Measurements from ENCODE around the gene C11orf87. TPM values are rescaled to one million over a fixed set of nuclear protein-coding genes. Genes with fewer than 3 reads are reported as not detected.
A peak's percentile ranks its signal among the peaks of the same experiment; 100 is the strongest.

The C11orf87 gene
- not detected in 2 replicates for total RNA-seq

GRCh38 chr11:109421981-109422869 lies at the start of gene C11orf87:
C11orf87 (plus strand) TSS chr11:109422190; CDS start chr11:109423634, 1,444 bp downstream.
- no peak for DNase-seq (ENCODE audit: low read depth in 2 of 2)

DNA sequence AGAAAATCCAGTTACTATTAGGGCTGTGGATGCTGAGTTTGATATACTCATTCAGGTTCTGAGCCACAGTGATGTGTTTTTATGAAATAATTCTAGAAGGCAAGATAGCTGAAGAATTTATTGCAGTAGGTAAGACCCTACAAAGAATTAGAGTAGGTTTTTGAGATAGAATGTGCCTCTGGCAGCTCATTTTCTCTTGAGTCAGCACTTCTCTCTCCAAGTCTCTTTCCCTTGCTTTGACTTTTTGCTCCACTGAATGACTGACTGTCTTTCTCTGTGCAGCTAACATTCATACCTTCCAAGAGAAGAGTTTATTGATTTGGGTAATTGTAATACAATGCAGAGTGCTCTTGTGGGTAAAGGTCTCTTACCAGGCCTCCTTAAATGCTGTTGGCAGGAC lies 48.0 kb upstream of the C11orf87 start:
- no peak for DNase-seq (ENCODE audit: low read depth in 2 of 2)

DNA sequence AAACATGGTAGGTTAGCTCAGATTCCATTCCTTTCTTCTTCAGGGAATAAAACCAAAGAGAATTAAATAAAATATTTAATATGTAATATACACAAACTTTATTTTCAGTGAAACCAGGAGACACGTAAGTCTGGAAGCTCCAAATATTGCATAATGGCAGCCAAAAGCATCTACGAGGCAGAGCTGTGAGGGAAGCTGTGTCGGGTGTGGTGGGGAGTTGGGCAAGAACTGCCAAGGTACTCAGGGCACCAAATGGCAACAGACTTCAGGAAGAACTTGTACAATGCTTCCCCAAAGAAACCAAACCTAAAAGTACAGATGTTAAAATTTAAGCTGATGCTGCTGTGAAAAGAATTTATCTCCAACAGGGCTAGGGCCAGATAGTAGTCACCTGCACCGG lies 47.5 kb upstream of the C11orf87 start:
- DNase-seq (ENCODE audit: low read depth in 2 of 2), result no peak

- no peak for DNase-seq (ENCODE audit: low read depth in 2 of 2)
These were observed 44.8 kb upstream of the C11orf87 start for GRCh38 chr11:109377039-109377742.

DNA sequence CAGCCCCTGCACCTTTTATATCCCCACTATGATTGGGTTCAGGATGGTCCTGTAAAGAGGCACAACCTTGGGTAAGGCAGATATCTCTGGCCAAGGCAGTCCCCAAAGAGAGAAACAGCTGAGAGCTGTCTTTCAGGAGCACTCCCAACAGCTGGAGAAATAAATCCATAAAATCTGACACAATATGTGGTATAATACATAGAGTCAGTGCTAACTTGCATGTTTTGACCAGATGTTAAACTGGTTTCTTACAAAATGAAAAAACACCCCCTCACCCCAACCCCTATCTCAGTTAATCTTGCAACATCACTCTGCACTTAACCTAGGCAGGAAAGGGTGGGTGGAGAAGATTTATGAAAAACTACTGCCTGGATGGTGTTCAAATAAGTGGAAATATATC lies 44.0 kb upstream of the C11orf87 start:
- no peak for DNase-seq (ENCODE audit: low read depth in 2 of 2)

- DNase-seq (ENCODE audit: low read depth in 2 of 2), result no peak
These were observed 38.7 kb upstream of the C11orf87 start for GRCh38 chr11:109383306-109383705.

- no peak for DNase-seq (ENCODE audit: low read depth in 2 of 2)
These were observed 37.1 kb upstream of the C11orf87 start for GRCh38 chr11:109384873-109385272.

- DNase-seq (ENCODE audit: low read depth in 2 of 2), result no peak
These were observed 33.0 kb upstream of the C11orf87 start for GRCh38 chr11:109388982-109389381.

DNA sequence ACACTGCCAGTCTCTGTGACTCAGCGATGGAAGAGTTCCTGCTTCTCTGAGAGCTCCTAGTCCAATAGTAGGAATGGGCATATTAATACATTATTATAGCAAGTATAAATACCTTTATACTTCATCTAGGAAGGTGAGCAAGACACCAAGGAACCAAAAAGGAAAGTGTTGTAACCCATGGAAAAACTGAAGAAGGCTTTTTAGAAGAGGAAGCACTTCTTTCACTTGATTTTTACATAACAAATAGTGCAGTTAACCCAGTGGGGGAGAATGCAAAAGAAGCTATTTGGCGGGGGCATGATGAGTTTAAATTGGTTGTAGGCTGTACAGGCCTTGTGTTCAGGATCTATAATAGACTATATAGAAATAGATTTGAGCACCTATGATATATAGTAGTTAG lies 31.2 kb upstream of the C11orf87 start:
- no peak for DNase-seq (ENCODE audit: low read depth in 2 of 2)

DNA sequence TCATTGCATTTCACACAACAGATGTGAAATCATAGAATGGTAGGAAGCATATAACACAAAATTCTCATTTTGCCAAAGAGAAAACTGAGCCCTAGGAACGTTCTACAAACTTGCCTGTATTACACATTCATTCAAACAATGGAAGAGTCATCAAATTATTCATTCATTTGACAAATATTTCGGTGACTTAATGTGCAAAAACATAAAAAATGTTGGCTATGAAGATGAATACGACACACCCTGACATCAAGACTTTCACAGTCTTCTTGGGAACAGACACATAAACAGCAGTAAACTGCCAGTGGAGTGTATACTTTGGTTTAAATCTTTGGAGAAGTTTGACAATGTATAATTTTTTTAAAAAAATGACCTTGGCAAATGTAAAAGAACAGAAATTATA lies 20.4 kb upstream of the C11orf87 start:
- DNase-seq (ENCODE audit: low read depth in 2 of 2), result no peak

- no peak for DNase-seq (ENCODE audit: low read depth in 2 of 2)
These were observed 16.3 kb upstream of the C11orf87 start for GRCh38 chr11:109405671-109406070.

GRCh38 chr11:109416601-109417000 lies 5.4 kb upstream of the C11orf87 start:
- DNase-seq (ENCODE audit: low read depth in 2 of 2), result no peak

- peak in 1 of 2 donors; percentile 3 for DNase-seq (ENCODE audit: low read depth in 2 of 2)
These were observed 978 bp downstream of the C11orf87 start for GRCh38 chr11:109422870-109423465.

GRCh38 chr11:109423466-109424190 lies 1.6 kb downstream of the C11orf87 start:
- DNase-seq (ENCODE audit: low read depth in 2 of 2), result no peak

DNA sequence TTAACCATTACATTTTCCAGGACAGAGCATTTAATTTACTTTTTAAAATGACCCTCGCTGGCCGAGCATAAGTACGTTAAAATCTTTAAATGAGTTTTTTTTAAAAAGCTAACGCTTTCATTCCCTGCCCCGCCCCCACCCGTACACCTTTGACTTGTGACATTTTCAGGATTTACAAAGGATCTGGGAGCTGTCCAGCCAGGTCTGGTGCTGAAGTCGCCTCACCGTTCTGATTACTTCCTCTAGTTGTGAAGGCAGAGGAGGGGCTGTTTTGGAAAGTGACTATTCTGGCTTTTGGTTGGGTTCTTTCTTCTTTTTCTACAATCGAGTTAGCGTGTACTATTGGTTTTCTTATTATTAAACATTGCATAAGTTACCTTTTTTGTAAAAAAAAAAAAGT lies 2.9 kb downstream of the C11orf87 start:
- DNase-seq (ENCODE audit: low read depth in 2 of 2), result peak in 1 of 2 donors; percentile 12

DNA sequence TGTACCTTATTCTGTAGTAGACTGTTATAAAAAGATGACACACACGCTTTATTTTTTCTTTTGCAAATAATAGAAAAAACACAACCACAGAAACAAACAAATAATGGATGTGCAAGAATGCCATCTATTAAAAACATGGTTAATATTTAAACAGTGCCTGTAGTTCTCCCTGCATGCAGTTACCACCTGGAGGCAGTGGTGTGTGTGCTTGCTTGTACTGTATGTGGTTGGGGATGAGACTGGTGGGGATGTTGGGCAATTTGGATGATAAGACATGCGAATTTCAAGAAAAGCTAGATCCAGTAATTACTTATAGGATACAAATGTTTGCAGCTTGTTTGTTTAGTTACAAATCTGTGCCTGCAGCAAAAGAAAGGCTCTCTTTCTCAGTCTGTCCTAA lies 3.6 kb downstream of the C11orf87 start:
- no peak for DNase-seq (ENCODE audit: low read depth in 2 of 2)

DNA sequence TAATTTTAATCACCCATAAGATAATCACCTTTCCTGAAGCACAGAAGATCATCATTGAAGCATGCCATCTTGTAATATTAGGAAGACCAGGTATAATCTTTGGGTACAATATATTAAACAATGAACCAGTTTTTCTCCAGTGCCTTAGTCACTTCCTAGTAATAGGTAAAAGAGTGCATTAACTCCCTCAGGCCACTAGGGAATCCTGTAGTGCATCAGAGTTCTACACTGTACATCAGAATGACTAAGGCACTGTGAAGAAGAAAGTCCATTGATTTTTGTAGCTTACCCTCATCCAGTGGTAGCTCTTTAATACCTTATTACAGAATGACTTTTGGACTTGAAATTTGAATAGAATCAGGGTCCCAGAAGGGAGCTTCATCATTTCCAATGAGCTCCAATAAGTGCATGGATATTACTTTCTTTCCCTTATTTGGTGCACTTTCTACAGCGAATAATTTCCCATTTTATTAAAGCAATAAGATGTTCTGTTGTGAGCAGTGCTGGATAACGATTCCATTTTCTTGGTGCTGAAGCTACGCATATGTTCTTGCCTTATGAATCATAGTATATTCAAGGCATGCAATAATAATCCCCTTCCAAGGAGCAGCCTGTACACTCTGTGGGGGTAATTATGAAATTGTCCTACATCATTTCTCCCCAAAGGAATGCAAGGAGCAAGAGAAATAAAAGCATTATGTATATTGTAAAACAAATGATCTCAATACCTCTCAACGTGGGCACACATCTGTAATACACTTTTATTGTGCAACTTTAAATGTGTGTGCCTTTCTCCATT lies 4.7 kb downstream of the C11orf87 start:
- no peak for DNase-seq (ENCODE audit: low read depth in 2 of 2)

GRCh38 chr11:109432105-109432504 lies 10.1 kb downstream of the C11orf87 start:
- no peak for DNase-seq (ENCODE audit: low read depth in 2 of 2)

- DNase-seq (ENCODE audit: low read depth in 2 of 2), result no peak
These were observed 11.8 kb downstream of the C11orf87 start for GRCh38 chr11:109433753-109434256.

DNA sequence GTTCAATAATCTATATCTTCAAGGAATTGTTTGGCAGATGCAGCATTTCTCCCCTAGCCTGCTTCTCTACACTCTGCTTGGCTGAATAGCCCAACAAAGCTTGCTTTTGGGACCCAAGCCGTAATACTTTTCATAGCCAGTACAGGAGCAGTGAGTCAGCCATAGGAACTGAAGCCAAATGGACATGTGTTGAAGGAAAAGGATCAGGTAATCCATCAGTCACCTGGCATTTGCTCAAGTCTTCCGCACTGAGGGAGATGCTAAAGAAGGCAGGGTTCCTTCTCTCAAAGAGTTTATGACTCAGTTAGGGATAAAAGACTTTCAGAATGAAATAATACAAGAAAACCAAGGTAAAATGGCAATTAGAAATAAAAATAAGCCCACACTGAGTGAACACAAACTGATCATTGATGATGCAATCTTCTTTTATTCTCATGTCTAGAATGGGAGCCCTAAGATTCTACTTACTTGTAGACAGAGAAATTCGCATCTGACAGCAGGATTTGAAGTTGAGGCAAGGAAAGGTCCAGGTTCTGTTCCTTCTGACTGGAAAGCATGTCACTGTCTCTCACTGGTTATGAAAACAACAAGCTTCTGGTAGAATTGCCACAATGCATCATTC lies 13.2 kb downstream of the C11orf87 start:
- no peak for DNase-seq (ENCODE audit: low read depth in 2 of 2)
